Tibial artery (tissue), 4 donors: Measurements from ENCODE around the gene BEND5.

Experiments
- DNase-seq, 2 donors: peaks; one replicate each; pipeline ENCODE4 v3.0.0-alpha.2; 2019
- H3K27ac ChIP-seq, 2 donors: fragments of 200-600 bp; sonication (generic) in 1 of 2; 1 replicate in 1 of 2; 2 replicates in 1 of 2; pipeline ENCODE4 v1.5.1; 2018 to 2019; ENCODE audit warnings: mild to moderate bottlenecking in 1 of 2
- H3K27me3 ChIP-seq, 2 donors: fragments of 200-600 bp; sonication (generic) in 1 of 2; one replicate each; pipeline versions ENCODE4 v1.5.1 to v1.6.0; 2016 to 2019
- H3K36me3 ChIP-seq, 3 donors: fragments of 200-600 bp; sonication (generic) in 2 of 3; one replicate each; pipeline ENCODE4 v1.5.1; 2016 to 2019; ENCODE audit warnings: mild to moderate bottlenecking in 2 of 3
- H3K4me1 ChIP-seq, 4 donors: fragments of 200-600 bp; sonication (generic) in 2 of 4; 1 replicate in 3 of 4; 2 replicates in 1 of 4; pipeline ENCODE4 v1.5.1; 2016 to 2019
- H3K4me3 ChIP-seq, 2 donors: fragments of 200-600 bp; sonication (generic) in 1 of 2; 1 replicate in 1 of 2; 2 replicates in 1 of 2; pipeline ENCODE4 v1.5.1; 2018 to 2019; ENCODE audit warnings: mild to moderate bottlenecking in 2 of 2
- H3K9me3 ChIP-seq, 3 donors: fragments of 200-600 bp; sonication (generic) in 1 of 3; one replicate each; pipeline ENCODE4 v1.5.1; 2016 to 2019
- CTCF ChIP-seq, 2 experiments: fragments of 200-600 bp in 1 of 2; fragments of 450-650 bp in 1 of 2; IDR thresholded peaks; one replicate each; pipeline ENCODE4 v1.5.1; 2017 to 2019; ENCODE audit warnings: antibody characterized with exemption in 2 of 2, mild to moderate bottlenecking in 1 of 2, moderate library complexity in 1 of 2
- intact Hi-C: fragments of 100-400 bp; cut with DNase I; formaldehyde crosslinking; loops from one replicate; pipeline ENCODE4 v1.15.0; 2023; ENCODE audit warnings: low total_unique reads

BEND5 gene

GRCh38 chr1:48757363-48757762 lies 19.3 kb downstream of the BEND5 start:
- DNase-seq: no peak
- H3K36me3 ChIP-seq: peaks cover 20 to 76% (median 31%) of the 10 kb centered on the region in 3 donors
- no peak for TF ChIP-seq CTCF (IDR thresholded peaks at IDR 0.05)
- H3K4me3 ChIP-seq: no peak overlapping the region
- intact Hi-C loops: no loop called here
- no peaks in the 10 kb centered on the region for H3K4me1 ChIP-seq
- H3K9me3 ChIP-seq: no peaks in the 10 kb centered on the region
- H3K27me3 ChIP-seq: no peaks in the 10 kb centered on the region
- H3K27ac ChIP-seq: no peak overlapping the region

GRCh38 chr1:48756683-48757316 lies 19.9 kb downstream of the BEND5 start:
- DNase-seq: no peak
- H3K36me3 ChIP-seq: peaks cover 20 to 82% (median 31%) of the 10 kb centered on the region in 3 donors
- no peak overlapping the region for H3K4me3 ChIP-seq
- intact Hi-C loops: no loop called here
- H3K27me3 ChIP-seq: no peaks in the 10 kb centered on the region
- H3K27ac ChIP-seq: no peak overlapping the region
- TF ChIP-seq CTCF (IDR thresholded peaks at IDR 0.05): no peak
- no peaks in the 10 kb centered on the region for H3K9me3 ChIP-seq
- H3K4me1 ChIP-seq: no peaks in the 10 kb centered on the region

GRCh38 chr1:48753293-48753692 lies 23.4 kb downstream of the BEND5 start:
- no peaks in the 10 kb centered on the region for H3K27me3 ChIP-seq
- H3K36me3 ChIP-seq: peaks cover 10 to 86% (median 21%) of the 10 kb centered on the region in 3 donors
- intact Hi-C loops: no loop called here
- no peaks in the 10 kb centered on the region for H3K4me1 ChIP-seq
- H3K27ac ChIP-seq: no peak overlapping the region
- DNase-seq: no peak
- H3K9me3 ChIP-seq: no peaks in the 10 kb centered on the region
- H3K4me3 ChIP-seq: no peak overlapping the region
- no peak for TF ChIP-seq CTCF (IDR thresholded peaks at IDR 0.05)

- intact Hi-C loops: no loop called here
- Histone ChIP-seq H3K27me3 (no peaks in the 10 kb centered on the region), H3K27ac (no peak overlapping the region), H3K4me1 (no peaks in the 10 kb centered on the region), H3K36me3 (peaks cover 0 to 60% (median 1%) of the 10 kb centered on the region in 3 donors), H3K9me3 (no peaks in the 10 kb centered on the region), H3K4me3 (no peak overlapping the region)
- TF ChIP-seq CTCF (IDR thresholded peaks at IDR 0.05): no peak
- no peak for DNase-seq
Measured at GRCh38 chr1:48750109-48750508, 26.6 kb downstream of the BEND5 start.

- TF ChIP-seq CTCF (IDR thresholded peaks at IDR 0.05): no peak
- peaks cover 0 to 55% (median 0%) of the 10 kb centered on the region in 3 donors for H3K36me3 ChIP-seq
- no peaks in the 10 kb centered on the region for H3K9me3 ChIP-seq
- no peaks in the 10 kb centered on the region for H3K4me1 ChIP-seq
- no peak for DNase-seq
- no peak overlapping the region for H3K4me3 ChIP-seq
- no peaks in the 10 kb centered on the region for H3K27me3 ChIP-seq
- no peak overlapping the region for H3K27ac ChIP-seq
- intact Hi-C loops: no loop called here
Measured at GRCh38 chr1:48749068-48749467, 27.6 kb downstream of the BEND5 start.

- H3K4me1 ChIP-seq: peaks cover 0 to 5% (median 0%) of the 10 kb centered on the region in 4 donors
- H3K4me3 ChIP-seq: no peak overlapping the region
- H3K27me3 ChIP-seq: no peaks in the 10 kb centered on the region
- H3K27ac ChIP-seq: no peak overlapping the region
- H3K36me3 ChIP-seq: peaks cover 0 to 38% (median 0%) of the 10 kb centered on the region in 3 donors
- DNase-seq: no peak
- intact Hi-C loops: no loop called here
- no peak for TF ChIP-seq CTCF (IDR thresholded peaks at IDR 0.05)
- no peaks in the 10 kb centered on the region for H3K9me3 ChIP-seq
Measured at GRCh38 chr1:48746906-48747305, 29.8 kb downstream of the BEND5 start.
